Measurements from ENCODE around the gene RIMBP2.

RIMBP2 gene

DNA sequence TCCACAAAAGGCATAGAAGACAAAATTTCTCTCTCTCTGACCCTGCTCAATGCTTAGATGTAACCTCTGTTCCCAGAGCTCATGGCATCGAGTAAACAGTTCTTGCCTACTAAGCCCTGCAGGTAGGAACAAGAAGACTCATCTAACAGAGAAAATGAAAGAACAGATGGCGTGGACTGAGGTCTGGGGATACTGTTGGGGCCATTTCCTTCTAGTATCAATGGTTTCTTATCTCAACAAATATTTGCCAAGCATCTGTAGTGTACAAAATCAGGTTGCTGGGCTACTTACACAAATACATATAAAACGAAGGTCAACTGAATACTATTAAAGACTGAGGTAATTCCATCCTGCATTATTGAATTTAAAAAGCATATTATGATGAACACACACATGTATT lies 93.3 kb downstream of the RIMBP2 start:
- H3K4me3 ChIP-seq (ENCODE audit: low read depth, low read length), result no peak overlapping the region
- TF ChIP-seq, protein P1, sequence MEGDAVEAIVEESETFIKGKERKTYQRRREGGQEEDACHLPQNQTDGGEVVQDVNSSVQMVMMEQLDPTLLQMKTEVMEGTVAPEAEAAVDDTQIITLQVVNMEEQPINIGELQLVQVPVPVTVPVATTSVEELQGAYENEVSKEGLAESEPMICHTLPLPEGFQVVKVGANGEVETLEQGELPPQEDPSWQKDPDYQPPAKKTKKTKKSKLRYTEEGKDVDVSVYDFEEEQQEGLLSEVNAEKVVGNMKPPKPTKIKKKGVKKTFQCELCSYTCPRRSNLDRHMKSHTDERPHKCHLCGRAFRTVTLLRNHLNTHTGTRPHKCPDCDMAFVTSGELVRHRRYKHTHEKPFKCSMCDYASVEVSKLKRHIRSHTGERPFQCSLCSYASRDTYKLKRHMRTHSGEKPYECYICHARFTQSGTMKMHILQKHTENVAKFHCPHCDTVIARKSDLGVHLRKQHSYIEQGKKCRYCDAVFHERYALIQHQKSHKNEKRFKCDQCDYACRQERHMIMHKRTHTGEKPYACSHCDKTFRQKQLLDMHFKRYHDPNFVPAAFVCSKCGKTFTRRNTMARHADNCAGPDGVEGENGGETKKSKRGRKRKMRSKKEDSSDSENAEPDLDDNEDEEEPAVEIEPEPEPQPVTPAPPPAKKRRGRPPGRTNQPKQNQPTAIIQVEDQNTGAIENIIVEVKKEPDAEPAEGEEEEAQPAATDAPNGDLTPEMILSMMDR (IDR thresholded peaks at IDR 0.05; ENCODE audit: borderline replicate concordance, insufficient read depth, low read depth, low read length), result no peak

DNA sequence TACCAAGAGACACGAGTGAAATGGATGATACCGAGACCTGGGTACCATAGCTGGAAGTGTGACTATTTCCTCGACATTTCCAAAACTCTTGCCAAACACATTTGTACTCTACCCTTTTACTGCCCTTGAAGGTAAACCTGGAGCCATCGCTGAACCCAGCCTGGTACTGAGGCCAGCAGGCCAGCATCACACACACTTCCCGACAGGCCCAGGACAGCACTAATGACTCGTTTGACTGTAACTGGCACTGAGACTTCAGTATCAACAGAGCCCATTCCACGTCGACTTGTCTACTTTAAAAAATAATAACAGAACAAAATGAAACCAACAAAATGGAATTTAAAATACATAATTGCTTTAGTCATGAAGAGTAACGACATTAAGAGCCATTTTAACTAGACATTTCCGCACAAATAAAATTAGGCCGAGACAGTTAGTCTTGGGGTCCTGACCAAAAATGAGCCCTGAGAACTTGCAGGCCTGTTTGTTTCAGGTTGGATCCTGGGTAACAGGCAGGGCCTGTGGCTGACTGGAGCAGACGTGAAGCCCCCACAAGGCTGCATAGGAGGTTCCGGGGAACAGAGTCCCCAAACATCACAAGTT lies 94.3 kb downstream of the RIMBP2 start:
- no peak overlapping the region for H3K4me3 ChIP-seq (ENCODE audit: low read depth, low read length)
- TF ChIP-seq, protein P1 (IDR thresholded peaks at IDR 0.05; ENCODE audit: borderline replicate concordance, insufficient read depth, low read depth, low read length), result no peak

DNA sequence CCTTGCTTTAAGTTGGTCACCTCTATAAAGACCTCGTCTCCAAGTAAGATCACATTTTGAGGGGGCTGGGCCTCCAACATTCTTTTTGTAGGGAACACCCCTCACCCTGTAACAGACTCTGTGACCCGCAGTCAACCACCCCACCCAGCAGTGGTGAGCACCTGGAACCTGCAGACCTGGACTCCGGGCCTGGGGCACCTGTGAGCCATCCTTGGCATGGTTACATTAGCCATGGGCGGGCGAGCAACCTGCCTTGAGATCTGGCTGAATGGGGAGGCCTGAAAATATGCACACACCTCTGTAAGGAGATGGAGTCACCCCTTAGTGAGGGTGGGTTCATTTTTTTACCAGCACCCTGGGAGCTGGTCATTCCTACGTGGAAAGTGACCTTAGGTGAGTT lies 95.3 kb downstream of the RIMBP2 start:
- no peak overlapping the region for H3K4me3 ChIP-seq (ENCODE audit: low read depth, low read length)
- TF ChIP-seq, protein P1 (IDR thresholded peaks at IDR 0.05; ENCODE audit: borderline replicate concordance, insufficient read depth, low read depth, low read length), result no peak

DNA sequence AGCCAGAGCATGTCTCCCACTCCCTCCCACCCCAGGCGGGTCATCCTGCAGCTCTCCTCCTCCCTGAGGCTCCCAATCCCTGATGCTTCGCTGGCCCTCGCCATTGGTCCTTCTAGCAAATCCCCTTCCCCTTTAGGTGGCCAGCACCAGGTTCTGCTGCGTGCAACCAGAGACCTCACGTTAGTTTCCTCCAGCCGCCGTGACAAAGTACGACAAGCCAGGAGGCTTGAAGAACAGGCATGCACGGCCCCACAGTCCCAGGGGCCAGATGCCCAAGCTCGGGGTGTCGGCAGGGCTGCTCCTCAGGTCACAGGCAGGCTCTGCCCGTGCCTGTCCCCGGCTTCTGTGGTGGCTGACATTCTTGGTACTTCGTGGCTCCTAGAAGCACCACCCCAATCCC lies 95.8 kb downstream of the RIMBP2 start:
- H3K4me3 ChIP-seq (ENCODE audit: low read depth, low read length), result no peak overlapping the region
- TF ChIP-seq, protein P1 (IDR thresholded peaks at IDR 0.05; ENCODE audit: borderline replicate concordance, insufficient read depth, low read depth, low read length), result no peak

DNA sequence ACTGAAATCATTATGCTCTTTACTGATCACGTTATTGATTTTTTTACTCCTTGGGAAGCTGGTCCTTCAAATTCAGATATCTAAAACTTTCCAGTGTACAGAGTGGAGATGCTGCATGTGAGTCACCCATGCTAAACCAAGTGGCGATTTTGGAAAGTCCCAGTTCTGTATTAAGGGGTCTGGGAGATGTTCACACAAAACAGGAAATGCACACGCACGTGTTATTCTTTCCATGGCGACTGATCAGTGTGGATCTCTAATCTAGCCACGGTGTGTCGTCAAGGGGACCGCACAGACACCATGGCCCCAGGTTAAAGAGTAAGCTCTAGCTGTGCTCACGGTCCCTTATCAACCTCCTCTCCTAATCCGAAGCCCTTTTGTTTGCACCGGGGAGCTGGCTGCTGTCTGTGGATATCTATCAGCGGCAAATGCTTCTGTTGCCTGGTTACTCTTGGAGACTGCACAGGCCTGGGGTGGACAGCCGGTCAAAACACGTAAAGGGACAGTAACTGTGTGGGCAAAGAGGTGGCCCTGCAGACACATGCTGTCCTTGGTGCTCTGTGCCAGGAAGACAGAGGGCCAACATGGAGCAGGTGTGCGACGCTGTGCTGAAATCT lies 96.6 kb downstream of the RIMBP2 start:
- H3K4me3 ChIP-seq (ENCODE audit: low read depth, low read length), result no peak overlapping the region
- TF ChIP-seq, protein P1 (IDR thresholded peaks at IDR 0.05; ENCODE audit: borderline replicate concordance, insufficient read depth, low read depth, low read length), result no peak

DNA sequence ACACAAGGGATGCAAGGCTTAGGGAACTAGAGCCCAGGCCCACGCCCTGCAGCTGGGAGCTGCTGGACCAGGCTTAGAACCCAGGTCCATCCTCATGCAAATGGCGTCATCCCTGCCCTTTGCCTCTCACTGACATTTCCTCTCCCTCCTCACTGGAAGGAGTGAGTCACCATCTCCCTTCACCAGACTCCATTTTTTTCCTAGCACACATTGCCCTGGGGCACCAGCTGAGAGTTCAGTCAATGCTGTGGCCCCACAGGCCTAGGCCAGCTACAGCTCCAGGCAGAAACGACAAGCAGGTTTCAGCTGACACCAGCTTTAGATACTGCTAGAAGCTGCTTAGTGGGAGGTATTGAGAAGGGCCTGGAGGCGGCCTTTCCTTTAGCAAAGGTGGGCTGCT lies 98.9 kb downstream of the RIMBP2 start:
- TF ChIP-seq, protein P1 (IDR thresholded peaks at IDR 0.05; ENCODE audit: borderline replicate concordance, insufficient read depth, low read depth, low read length), result no peak
- no peak overlapping the region for H3K4me3 ChIP-seq (ENCODE audit: low read depth, low read length)

DNA sequence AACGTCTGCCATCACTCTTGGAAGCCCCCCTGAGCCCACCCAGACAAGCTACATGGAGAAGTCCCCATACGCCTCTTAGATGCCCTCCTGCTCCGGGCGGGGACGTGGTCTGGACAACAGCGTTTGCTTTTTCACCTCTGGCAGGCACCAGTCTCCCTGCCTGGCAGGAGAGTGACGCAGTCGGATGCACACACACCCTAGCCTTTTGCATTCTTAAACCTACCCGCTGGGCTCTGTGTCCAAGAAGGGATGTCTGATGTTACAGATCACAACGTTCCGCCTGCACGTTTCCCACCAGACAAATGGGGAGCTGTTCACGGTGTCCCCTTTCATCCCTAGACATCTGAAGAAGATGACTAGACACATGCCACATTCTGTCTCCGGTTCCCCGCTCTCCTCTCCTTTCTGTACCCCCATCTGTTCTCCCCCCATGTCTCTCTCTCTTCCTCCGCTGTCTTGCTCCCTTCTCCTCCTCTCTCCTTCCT lies 100.2 kb downstream of the RIMBP2 start:
- no peak overlapping the region for H3K4me3 ChIP-seq (ENCODE audit: low read depth, low read length)
- TF ChIP-seq, protein P1 (IDR thresholded peaks at IDR 0.05; ENCODE audit: borderline replicate concordance, insufficient read depth, low read depth, low read length), result no peak

Measured in GM12875 (cell line).